Panc1 (cell line): ENCODE data around the gene TFF1. TPM values are rescaled to one million over a fixed set of nuclear protein-coding genes. Genes with fewer than 3 reads are reported as not detected.
A peak's percentile ranks its signal among the peaks of the same experiment; 100 is the strongest.

Experiments
- ATAC-seq: fragments of 200-7000 bp; cut with Tn5 transposase; 2 replicates; pipeline ENCODE4 v1.9.1; 2020; ENCODE audit warnings: mild to moderate bottlenecking, moderate library complexity
- Bru-seq: library from RNA; stranded (reverse); fragments of 400-500 nt; gene quantifications from one replicate; lab custom pipeline; 2021; lab: Mats Ljungman, UMichigan
- BruChase-seq, 2 experiments: library from RNA; stranded (reverse); fragments of 400-500 nt; gene quantifications; one replicate each; lab custom pipeline; 2021; lab: Mats Ljungman, UMichigan
- BruUV-seq: library from RNA; stranded (reverse); fragments of 400-500 nt; replicated peaks from 2 replicates; lab custom pipeline; 2021; lab: Mats Ljungman, UMichigan
- CTCF ChIA-PET: fragments of 300-600 bp; sonication (Branson Sonifier 250); formaldehyde crosslinking; loops from one replicate; lab custom pipeline; 2022; ENCODE audit warnings: antibody characterized with exemption; lab: Charles Lee
- POLR2A ChIA-PET: fragments of 300-600 bp; sonication (Branson Sonifier 250); formaldehyde crosslinking; loops from one replicate; lab custom pipeline; 2022; ENCODE audit warnings: antibody characterized with exemption; lab: Charles Lee
- DNase-seq: peaks from one replicate; pipeline ENCODE4 v3.0.0-alpha.2; 2010; ENCODE audit warnings: low read depth, low spot score
- H3K27ac ChIP-seq: 2 replicates; pipeline ENCODE4 v1.5.1; 2011; ENCODE audit warnings: mild to moderate bottlenecking, low read length, inconsistent platforms
- H3K27me3 ChIP-seq: fragments of 200-500 bp; sonication (Bioruptor generic); 2 replicates; pipeline ENCODE4 v1.6.0; 2014; ENCODE audit warnings: low read length, inconsistent platforms; ENCODE audit not compliant: control insufficient read depth, insufficient read depth
- H3K36me3 ChIP-seq: fragments of 200-500 bp; sonication (Bioruptor generic); 2 replicates; pipeline ENCODE4 v1.5.1; 2014; ENCODE audit warnings: inconsistent platforms, mild to moderate bottlenecking, low read length, moderate library complexity; ENCODE audit not compliant: control insufficient read depth, insufficient read depth
- H3K4me1 ChIP-seq: 2 replicates; pipeline ENCODE4 v1.5.1; 2011; ENCODE audit warnings: inconsistent platforms, mild to moderate bottlenecking, low read length, moderate library complexity; ENCODE audit not compliant: control insufficient read depth, insufficient read depth
- H3K4me3 ChIP-seq, 2 experiments: 2 replicates each; pipeline ENCODE4 v1.5.1; 2011 to 2012; ENCODE audit warnings: low read depth in 2 of 2, low read length in 2 of 2, mild to moderate bottlenecking in 2 of 2, inconsistent platforms in 1 of 2, moderate library complexity in 1 of 2
- H3K9me3 ChIP-seq: fragments of 200-500 bp; sonication (Bioruptor generic); 2 replicates; pipeline ENCODE4 v1.5.1; 2014; ENCODE audit warnings: low read depth, mild to moderate bottlenecking, inconsistent platforms, low read length, moderate library complexity; ENCODE audit not compliant: control insufficient read depth, insufficient read depth
- CTCF ChIP-seq: fragments of 450-650 bp; IDR thresholded peaks from 2 replicates; pipeline ENCODE4 v1.5.1; 2017; ENCODE audit warnings: mild to moderate bottlenecking
- POLR2AphosphoS5 ChIP-seq: IDR thresholded peaks from 2 replicates; pipeline ENCODE4 v1.6.1; 2012; ENCODE audit warnings: mild to moderate bottlenecking, low read depth, low read length, moderate library complexity
- REST ChIP-seq, 2 experiments: IDR thresholded peaks; 2 replicates each; pipeline ENCODE4 v1.6.1; 2011 to 2012; ENCODE audit warnings: low read depth in 2 of 2, control low read depth in 1 of 2, low read length in 1 of 2, mild to moderate bottlenecking in 1 of 2, moderate library complexity in 1 of 2; ENCODE audit not compliant: insufficient read depth in 1 of 2
- SIN3A ChIP-seq: IDR thresholded peaks from 2 replicates; pipeline ENCODE4 v1.6.1; 2012; ENCODE audit warnings: low read depth, mild to moderate bottlenecking, low read length, moderate library complexity, borderline replicate concordance; ENCODE audit not compliant: insufficient read depth
- TCF7L2 ChIP-seq: IDR thresholded peaks from 2 replicates; pipeline ENCODE4 v1.6.1; 2011; ENCODE audit warnings: mild to moderate bottlenecking, low read depth, low read length, inconsistent platforms
- in situ Hi-C: cut with HindIII; loops from 2 replicates; pipeline ENCODE4 v1.10.0; 2016; ENCODE audit warnings: low sequenced_read_pairs, low pct_unique_long_range_greater_than_20kb
- intact Hi-C: fragments of 100-400 bp; cut with micrococcal nuclease; formaldehyde crosslinking; loops from one replicate; pipeline ENCODE4 v1.10.0; 2022; ENCODE audit not compliant: unreplicated experiment
- long read RNA-seq: library from polyadenylated mRNA; unstranded; transcript quantifications from one replicate; pipeline ENCODE4 v2.0.0, GENCODE V29; 2021; ENCODE audit not compliant: unreplicated experiment
- polyA plus RNA-seq: library from polyadenylated mRNA; unstranded; fragments of >200 nt; gene quantifications from one replicate; pipeline ENCODE4 v1.2.1, GENCODE V29; 2012; ENCODE audit warnings: missing spikeins; ENCODE audit not compliant: insufficient read length
- total RNA-seq: library from RNA; stranded (reverse); gene quantifications from one replicate; pipeline ENCODE4 v1.2.1, GENCODE V29; 2021; ENCODE audit not compliant: unreplicated experiment

Gene TFF1
- total RNA-seq (0.36 TPM), Bru-seq, nascent RNA (percentile 27 among the genes with signal in this experiment), BruChase-seq, experiment 1, labeled RNA remaining after a 2-hour chase (percentile 27 among the genes with signal in this experiment), BruChase-seq, experiment 2, labeled RNA remaining after a 6-hour chase (percentile 41 among the genes with signal in this experiment)
- polyA plus RNA-seq: 1.4 TPM
- long read RNA-seq: 0 reads

- ATAC-seq (peak; percentile 74), DNase-seq (peak; percentile 27)
- H3K27ac ChIP-seq: no peak within 1 kb of the TSS
- BruUV-seq: no TSS peak
- no peaks in the 10 kb centered on the region for H3K9me3 ChIP-seq
- no peak within 1 kb of the TSS for H3K4me3 ChIP-seq
- intact Hi-C loops: no loop called here
- ChIA-PET POLR2A (no interaction called here), CTCF (no interaction called here)
- no peaks in the 10 kb centered on the region for H3K27me3 ChIP-seq
- in situ Hi-C loops: no loop called here
- H3K4me1 ChIP-seq: no peaks in the 10 kb centered on the region; the same call in 1 of the 2 replicates
- no peaks in the 10 kb centered on the region for H3K36me3 ChIP-seq
- TF ChIP-seq REST (IDR thresholded peaks at IDR 0.05; ENCODE audit: insufficient read depth in 1 of 2, low read depth in 2 of 2, low read length in 1 of 2) (no peak), POLR2AphosphoS5 (no peak), SIN3A (no peak), CTCF (no peak), TCF7L2 (no peak)
These were observed at the start of gene TFF1 for GRCh38 chr21:42366292-42367010. TSS of gene TFF1 (minus strand) at chr21:42366535. CDS start at chr21:42366495, 40 bp downstream.

GRCh38 chr21:42414928-42415769 is 48.8 kb upstream of the TFF1 start:
- ATAC-seq (peak; percentile 77), DNase-seq (no peak)
- Histone ChIP-seq H3K27ac (no peak overlapping the region), H3K4me1 (no peaks in the 10 kb centered on the region; the same call in 1 of the 2 replicates), H3K36me3 (no peaks in the 10 kb centered on the region), H3K27me3 (no peaks in the 10 kb centered on the region), H3K4me3 (no peak overlapping the region), H3K9me3 (no peaks in the 10 kb centered on the region)
- intact Hi-C loops (no loop called here), in situ Hi-C loops (no loop called here)
- TF ChIP-seq POLR2AphosphoS5 (no peak), CTCF (no peak), REST (IDR thresholded peaks at IDR 0.05; ENCODE audit: insufficient read depth in 1 of 2, low read depth in 2 of 2, low read length in 1 of 2) (no peak), TCF7L2 (no peak), SIN3A (no peak)
- BruUV-seq: no TSS peak
- CTCF ChIA-PET: no interaction called here
- POLR2A ChIA-PET: no interaction called here
